Measurements from ENCODE around the gene SLC6A17.

DNA sequence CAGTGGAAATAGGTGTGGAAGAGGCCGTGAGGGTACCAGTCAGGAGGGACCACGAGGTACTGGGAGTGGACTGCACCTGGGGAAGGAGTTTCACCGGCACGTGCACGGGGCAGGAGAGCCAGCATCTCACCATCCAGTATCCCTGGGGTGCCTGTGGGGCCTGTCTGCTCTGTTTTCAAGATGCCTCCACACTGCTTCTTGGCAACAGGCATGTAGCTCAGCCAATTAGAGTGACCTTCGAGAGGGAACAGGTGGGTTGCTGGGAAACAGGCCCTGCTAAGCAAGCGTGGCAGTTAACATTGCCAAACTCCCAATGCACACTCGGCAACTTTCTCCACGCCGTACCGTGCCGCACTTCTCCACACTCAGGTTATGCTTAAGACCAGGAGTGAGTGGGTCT is 77.5 kb downstream of the SLC6A17 start:
- no peak for TF ChIP-seq CTCF (IDR thresholded peaks at IDR 0.05; ENCODE audit: low read depth, low read length)
- TF ChIP-seq EZH2phosphoT487 (IDR thresholded peaks at IDR 0.05; ENCODE audit: low read depth) = no peak
